ENCODE measurements around the gene RARRES1.

DNA sequence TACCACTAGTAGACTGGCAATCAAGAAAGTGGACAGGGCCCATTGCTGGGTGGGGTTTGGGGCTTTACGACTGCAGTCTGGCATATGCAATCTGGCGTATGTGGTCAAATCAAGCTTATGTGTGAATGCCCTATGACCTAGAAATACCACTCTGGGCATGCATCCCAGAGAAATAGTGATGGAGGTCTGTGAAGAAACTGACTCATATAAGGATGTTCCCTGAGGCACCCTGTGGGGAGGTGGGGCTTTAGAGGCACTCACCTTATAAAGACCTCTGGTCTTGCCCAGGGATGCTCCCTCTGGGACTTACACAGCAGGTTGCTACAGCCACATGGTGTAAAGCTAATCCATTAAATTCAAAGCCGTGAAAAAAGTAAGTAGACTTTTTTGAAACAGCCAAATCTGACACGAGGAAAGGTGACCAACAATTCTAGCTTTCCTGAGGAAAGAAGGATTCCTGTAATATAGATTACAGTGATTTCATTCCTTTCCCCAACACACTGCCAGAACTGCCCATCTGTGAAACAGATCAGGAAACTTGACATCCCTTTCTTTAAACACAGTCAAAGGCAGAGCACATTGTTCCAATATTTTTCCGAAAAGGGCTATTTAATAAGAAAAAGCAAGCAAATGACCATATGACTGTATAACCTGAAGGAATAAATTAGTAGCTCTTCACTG, 13.6 kb downstream of the RARRES1 start:
- no peak for TF ChIP-seq NR1H2 (CRISPR knock-in tag; IDR thresholded peaks at IDR 0.05)
- TF ChIP-seq, protein P1, sequence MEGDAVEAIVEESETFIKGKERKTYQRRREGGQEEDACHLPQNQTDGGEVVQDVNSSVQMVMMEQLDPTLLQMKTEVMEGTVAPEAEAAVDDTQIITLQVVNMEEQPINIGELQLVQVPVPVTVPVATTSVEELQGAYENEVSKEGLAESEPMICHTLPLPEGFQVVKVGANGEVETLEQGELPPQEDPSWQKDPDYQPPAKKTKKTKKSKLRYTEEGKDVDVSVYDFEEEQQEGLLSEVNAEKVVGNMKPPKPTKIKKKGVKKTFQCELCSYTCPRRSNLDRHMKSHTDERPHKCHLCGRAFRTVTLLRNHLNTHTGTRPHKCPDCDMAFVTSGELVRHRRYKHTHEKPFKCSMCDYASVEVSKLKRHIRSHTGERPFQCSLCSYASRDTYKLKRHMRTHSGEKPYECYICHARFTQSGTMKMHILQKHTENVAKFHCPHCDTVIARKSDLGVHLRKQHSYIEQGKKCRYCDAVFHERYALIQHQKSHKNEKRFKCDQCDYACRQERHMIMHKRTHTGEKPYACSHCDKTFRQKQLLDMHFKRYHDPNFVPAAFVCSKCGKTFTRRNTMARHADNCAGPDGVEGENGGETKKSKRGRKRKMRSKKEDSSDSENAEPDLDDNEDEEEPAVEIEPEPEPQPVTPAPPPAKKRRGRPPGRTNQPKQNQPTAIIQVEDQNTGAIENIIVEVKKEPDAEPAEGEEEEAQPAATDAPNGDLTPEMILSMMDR (IDR thresholded peaks at IDR 0.05): no peak
- TF ChIP-seq, protein P2, sequence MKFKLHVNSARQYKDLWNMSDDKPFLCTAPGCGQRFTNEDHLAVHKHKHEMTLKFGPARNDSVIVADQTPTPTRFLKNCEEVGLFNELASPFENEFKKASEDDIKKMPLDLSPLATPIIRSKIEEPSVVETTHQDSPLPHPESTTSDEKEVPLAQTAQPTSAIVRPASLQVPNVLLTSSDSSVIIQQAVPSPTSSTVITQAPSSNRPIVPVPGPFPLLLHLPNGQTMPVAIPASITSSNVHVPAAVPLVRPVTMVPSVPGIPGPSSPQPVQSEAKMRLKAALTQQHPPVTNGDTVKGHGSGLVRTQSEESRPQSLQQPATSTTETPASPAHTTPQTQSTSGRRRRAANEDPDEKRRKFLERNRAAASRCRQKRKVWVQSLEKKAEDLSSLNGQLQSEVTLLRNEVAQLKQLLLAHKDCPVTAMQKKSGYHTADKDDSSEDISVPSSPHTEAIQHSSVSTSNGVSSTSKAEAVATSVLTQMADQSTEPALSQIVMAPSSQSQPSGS (CRISPR knock-in tag; IDR thresholded peaks at IDR 0.05; ENCODE audit: borderline replicate concordance, low read depth): no peak
- TF ChIP-seq NR3C1 (CRISPR knock-in tag; conservative IDR thresholded peaks at IDR 0.05; ENCODE audit: low read depth): no peak
- TF ChIP-seq ZNF263 (CRISPR knock-in tag; IDR thresholded peaks at IDR 0.05; ENCODE audit: low read depth): no peak
- TF ChIP-seq SP1 (CRISPR knock-in tag; conservative IDR thresholded peaks at IDR 0.05): no peak
- no peak for TF ChIP-seq SMAD4 (CRISPR knock-in tag; IDR thresholded peaks at IDR 0.05)
- TF ChIP-seq, protein P3, sequence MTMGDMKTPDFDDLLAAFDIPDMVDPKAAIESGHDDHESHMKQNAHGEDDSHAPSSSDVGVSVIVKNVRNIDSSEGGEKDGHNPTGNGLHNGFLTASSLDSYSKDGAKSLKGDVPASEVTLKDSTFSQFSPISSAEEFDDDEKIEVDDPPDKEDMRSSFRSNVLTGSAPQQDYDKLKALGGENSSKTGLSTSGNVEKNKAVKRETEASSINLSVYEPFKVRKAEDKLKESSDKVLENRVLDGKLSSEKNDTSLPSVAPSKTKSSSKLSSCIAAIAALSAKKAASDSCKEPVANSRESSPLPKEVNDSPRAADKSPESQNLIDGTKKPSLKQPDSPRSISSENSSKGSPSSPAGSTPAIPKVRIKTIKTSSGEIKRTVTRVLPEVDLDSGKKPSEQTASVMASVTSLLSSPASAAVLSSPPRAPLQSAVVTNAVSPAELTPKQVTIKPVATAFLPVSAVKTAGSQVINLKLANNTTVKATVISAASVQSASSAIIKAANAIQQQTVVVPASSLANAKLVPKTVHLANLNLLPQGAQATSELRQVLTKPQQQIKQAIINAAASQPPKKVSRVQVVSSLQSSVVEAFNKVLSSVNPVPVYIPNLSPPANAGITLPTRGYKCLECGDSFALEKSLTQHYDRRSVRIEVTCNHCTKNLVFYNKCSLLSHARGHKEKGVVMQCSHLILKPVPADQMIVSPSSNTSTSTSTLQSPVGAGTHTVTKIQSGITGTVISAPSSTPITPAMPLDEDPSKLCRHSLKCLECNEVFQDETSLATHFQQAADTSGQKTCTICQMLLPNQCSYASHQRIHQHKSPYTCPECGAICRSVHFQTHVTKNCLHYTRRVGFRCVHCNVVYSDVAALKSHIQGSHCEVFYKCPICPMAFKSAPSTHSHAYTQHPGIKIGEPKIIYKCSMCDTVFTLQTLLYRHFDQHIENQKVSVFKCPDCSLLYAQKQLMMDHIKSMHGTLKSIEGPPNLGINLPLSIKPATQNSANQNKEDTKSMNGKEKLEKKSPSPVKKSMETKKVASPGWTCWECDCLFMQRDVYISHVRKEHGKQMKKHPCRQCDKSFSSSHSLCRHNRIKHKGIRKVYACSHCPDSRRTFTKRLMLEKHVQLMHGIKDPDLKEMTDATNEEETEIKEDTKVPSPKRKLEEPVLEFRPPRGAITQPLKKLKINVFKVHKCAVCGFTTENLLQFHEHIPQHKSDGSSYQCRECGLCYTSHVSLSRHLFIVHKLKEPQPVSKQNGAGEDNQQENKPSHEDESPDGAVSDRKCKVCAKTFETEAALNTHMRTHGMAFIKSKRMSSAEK (CRISPR knock-in tag; IDR thresholded peaks at IDR 0.05; ENCODE audit: borderline replicate concordance): no peak
- no peak for TF ChIP-seq TEAD4 (CRISPR knock-in tag; IDR thresholded peaks at IDR 0.05)
- no peak for TF ChIP-seq ZBTB21 (CRISPR knock-in tag; IDR thresholded peaks at IDR 0.05; ENCODE audit: borderline replicate concordance)
- no peak for TF ChIP-seq E2F4 (CRISPR knock-in tag; IDR thresholded peaks at IDR 0.05; ENCODE audit: borderline replicate concordance, low read depth)
- no peak for TF ChIP-seq FOXP1 (CRISPR knock-in tag; IDR thresholded peaks at IDR 0.05; ENCODE audit: borderline replicate concordance)
- TF ChIP-seq ZNF232 (CRISPR knock-in tag; IDR thresholded peaks at IDR 0.05): no peak
- TF ChIP-seq MXD4 (CRISPR knock-in tag; IDR thresholded peaks at IDR 0.05; ENCODE audit: borderline replicate concordance): no peak
